H1 (cell line): ENCODE data around the gene CC2D1A. TPM values are rescaled to one million over a fixed set of nuclear protein-coding genes. Genes with fewer than 3 reads are reported as not detected.

ENCODE experiments used
- CHD2 ChIP-seq: IDR thresholded peaks from 2 replicates; pipeline ENCODE4 v1.6.1; 2012; ENCODE audit warnings: low read length, improper control_type of control experiment
- CREB1 ChIP-seq: IDR thresholded peaks from 2 replicates; pipeline ENCODE4 v1.6.1; 2012; ENCODE audit warnings: inconsistent platforms
- EGR1 ChIP-seq: IDR thresholded peaks from 2 replicates; pipeline ENCODE4 v1.6.1; 2011; ENCODE audit warnings: low read depth, low read length, borderline replicate concordance
- KDM1A ChIP-seq: fragments of 200-600, 300-600 bp; sonication (generic); IDR thresholded peaks from 2 replicates; pipeline ENCODE4 v1.7.1; 2016; ENCODE audit warnings: mild to moderate bottlenecking, low read length, borderline replicate concordance
- PHF8 ChIP-seq: fragments of 200-600 bp; sonication (generic); conservative IDR thresholded peaks from 2 replicates; pipeline ENCODE4 v1.7.1; 2012; ENCODE audit warnings: low read depth, mild to moderate bottlenecking, inconsistent platforms, low read length, moderate library complexity
- SP2 ChIP-seq: IDR thresholded peaks from 2 replicates; pipeline ENCODE4 v1.6.1; 2012; ENCODE audit warnings: mild to moderate bottlenecking, low read length, inconsistent platforms
- polyA plus RNA-seq, 7 experiments: library from polyadenylated mRNA; depleted of rRNA in 3 of 7; stranded (reverse) in 5 of 7; unstranded in 2 of 7; fragments of >200 nt in 5 of 7; fragments of 200-250 nt in 2 of 7; gene quantifications; 1 replicate in 5 of 7; 2 replicates in 1 of 7; 4 replicates in 1 of 7; pipeline versions ENCODE4 v1.2.1 to v1.2.3, GENCODE V29; 2011 to 2013; ENCODE audit warnings: missing spikeins in 2 of 7, mixed read lengths in 2 of 7
- total RNA-seq: library from RNA; stranded (reverse); fragmentation: NEBNext Ultra II Directional; extraction: Animal tissue kit (Norgen Biotek cat#: 25700); gene quantifications from 2 replicates; pipeline ENCODE4 v1.2.1, GENCODE V29; 2021
- TF ChIP-seq, protein P1 (sequence below): IDR thresholded peaks from 2 replicates; pipeline ENCODE4 v1.6.1; 2012; ENCODE audit warnings: inconsistent platforms

The CC2D1A gene
- total and polyA plus RNA-seq, 2 of the 8 experiments (the other 6 are each of a cell fraction or from before 2014, with no cell fraction given) = 12.5 to 33.0 TPM

DNA sequence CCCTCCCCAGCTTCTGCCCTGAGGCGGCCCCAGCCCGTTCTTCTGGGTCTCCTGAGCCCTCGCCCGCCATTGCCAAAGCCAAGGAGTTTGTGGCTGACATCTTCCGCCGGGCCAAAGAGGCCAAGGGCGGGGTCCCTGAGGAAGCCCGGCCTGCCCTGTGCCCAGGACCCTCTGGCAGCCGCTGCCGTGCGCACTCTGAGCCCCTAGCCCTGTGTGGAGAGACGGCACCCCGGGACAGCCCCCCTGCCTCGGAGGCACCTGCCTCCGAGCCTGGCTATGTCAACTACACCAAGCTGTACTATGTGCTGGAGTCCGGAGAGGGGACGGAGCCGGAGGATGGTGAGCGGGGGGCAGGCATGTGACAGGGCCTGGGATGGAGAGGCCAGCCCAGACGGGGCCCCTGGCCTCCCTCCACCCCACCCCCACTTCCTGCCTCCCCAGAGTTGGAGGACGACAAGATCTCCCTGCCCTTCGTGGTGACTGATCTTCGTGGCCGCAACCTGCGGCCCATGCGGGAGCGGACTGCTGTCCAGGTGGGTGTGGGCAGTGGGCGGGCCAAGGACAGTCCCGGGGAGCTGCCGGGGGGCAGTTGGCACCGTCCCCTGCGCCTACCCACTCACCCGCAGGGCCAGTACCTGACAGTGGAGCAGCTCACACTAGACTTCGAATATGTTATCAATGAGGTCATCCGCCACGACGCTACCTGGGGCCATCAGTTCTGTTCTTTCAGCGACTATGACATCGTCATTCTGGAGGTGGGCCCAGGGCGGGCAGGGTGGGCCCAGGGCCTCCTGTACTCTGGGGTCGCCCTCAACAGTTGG, 53.4 kb downstream of the CC2D1A start (continued):
- TF ChIP-seq CREB1 (no peak), KDM1A (no peak), EGR1 (no peak), SP2 (no peak), CHD2 (no peak), PHF8 (no peak)
- TF ChIP-seq, protein P1, sequence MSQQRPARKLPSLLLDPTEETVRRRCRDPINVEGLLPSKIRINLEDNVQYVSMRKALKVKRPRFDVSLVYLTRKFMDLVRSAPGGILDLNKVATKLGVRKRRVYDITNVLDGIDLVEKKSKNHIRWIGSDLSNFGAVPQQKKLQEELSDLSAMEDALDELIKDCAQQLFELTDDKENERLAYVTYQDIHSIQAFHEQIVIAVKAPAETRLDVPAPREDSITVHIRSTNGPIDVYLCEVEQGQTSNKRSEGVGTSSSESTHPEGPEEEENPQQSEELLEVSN = no peak
